ENCODE measurements around the gene PTOV1.

The PTOV1 gene

GRCh38 chr19:49861107-49861506, 10.1 kb downstream of the PTOV1 start:
- no peak for DNase-seq

GRCh38 chr19:49861541-49862378, 10.8 kb downstream of the PTOV1 start:
- no peak for DNase-seq

DNA sequence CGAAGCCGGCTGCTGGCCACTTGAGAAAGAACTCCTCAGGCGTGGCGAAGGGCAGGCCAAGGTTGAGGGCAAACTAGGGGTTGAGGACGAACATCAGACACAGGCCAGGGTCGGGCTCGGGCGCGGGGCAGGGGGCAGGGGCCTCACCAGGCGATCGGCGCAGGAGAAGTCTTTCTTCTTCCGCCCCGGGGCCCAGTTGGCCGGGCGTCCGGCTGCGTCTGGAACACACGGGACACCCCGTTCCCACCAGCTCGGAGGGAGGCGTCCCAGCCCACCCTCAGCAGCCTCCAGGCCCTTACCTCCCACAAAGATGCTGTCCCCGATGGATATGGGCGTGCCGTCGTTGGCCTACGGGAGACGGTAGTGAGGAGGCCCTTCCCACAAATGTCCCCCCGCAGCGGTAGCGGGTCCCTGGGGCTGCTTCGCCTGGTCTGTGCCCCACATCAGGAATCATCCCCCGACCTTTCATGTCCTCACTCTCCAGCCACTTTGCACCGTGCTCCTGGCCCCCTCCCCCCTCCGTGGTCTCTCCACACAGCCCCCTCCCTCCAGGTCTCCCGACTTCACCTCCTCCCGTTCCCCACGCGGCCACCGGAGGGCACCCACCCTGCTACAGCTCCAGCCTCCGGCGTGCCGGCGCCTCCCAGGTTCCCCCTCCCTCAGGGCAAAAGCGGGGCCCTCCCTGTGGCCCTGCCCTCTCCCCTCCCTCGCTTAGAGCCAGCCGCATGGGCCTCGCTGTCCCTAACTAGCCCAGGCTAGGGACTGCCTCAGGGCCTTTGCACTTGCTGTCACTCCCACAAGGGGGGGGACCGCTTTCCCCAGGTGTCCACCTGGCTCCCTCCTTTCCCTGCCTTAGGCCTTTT, 11.7 kb downstream of the PTOV1 start:
- no peak for DNase-seq

GRCh38 chr19:49863254-49863934, 12.4 kb downstream of the PTOV1 start:
- DNase-seq, result no peak

GRCh38 chr19:49863935-49864320, 13.0 kb downstream of the PTOV1 start:
- DNase-seq, result no peak

- DNase-seq, result no peak
Measured at GRCh38 chr19:49864890-49865289, 13.9 kb downstream of the PTOV1 start.

GRCh38 chr19:49866933-49867782, 16.2 kb downstream of the PTOV1 start, which contains the start of gene PNKP:
TSS of gene PNKP (minus strand) at chr19:49867576. CDS start at chr19:49867204, 372 bp downstream.
- DNase-seq, result peak; percentile 88

GRCh38 chr19:49869009-49869483, 18.1 kb downstream of the PTOV1 start:
- DNase-seq, result no peak

DNA sequence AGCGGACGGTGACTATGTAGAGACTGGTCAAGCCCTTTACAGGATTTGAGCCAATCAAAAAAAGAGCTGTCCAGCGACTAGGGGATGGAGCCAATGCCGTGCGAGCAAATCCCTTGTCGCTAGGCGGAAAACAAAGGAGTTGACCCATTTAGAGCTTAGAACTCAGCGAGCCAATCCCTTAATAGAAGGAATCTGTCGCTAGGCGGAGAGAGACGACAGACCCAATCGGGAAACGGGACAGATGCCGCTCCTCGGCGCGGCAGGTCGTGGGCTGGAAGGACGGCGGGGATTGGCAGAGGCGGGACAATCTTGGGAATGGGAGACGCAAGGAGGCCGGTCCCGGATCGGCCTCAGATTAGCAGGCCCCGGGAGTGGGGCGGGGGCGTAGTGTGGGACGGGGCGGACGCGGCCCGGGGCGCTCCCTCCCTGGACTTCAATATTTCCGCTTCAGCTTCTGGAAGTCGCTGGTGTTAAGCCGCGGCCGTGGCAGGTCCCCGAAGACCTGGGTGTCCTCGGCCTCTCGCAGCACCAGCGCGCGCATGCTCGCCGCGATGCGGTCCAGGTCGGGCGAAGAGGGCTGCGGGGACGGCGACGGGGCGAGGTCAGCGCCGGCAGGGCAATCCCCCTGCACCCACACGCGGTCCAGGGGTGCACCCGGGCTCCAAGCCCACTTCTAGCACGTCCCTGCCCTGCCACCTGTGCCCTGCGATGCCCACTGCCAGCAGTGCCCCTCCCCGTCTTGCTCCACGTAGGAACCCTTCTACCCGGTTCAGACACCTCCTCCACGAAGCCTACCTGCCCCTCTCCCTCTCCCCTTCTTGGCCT, 18.7 kb downstream of the PTOV1 start:
- DNase-seq, result peak; percentile 98

DNA sequence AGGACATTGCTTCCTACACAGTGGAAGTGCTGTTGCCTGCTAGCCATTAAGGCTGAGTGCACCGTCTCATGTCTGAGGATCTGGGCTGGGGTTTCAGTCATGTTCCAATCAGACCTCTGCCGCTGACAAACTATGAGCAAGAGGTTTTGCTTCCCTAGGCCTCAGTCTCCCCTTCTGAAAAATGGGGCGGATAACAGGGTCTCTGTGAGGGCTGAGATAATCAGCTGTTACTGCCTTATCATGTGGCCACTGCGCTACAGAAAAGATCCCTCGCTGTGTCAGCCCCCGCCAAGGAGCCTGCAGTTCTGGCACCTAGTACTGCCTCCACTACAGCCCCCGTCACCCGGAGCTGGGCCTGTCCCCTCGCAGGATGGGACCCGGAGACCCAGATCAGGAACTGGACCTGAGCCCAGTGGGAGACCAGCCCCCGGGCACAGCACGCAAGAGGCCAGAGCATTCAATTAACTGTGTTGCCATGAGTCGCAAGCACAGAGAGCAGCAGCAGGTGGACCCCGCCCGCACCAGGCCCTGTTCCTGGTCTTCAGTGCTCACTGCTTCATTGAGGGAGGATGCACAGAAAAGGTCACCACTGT, 19.4 kb downstream of the PTOV1 start:
- DNase-seq, result no peak

- no peak for DNase-seq
Measured at GRCh38 chr19:49871349-49871985, 20.5 kb downstream of the PTOV1 start.

DNA sequence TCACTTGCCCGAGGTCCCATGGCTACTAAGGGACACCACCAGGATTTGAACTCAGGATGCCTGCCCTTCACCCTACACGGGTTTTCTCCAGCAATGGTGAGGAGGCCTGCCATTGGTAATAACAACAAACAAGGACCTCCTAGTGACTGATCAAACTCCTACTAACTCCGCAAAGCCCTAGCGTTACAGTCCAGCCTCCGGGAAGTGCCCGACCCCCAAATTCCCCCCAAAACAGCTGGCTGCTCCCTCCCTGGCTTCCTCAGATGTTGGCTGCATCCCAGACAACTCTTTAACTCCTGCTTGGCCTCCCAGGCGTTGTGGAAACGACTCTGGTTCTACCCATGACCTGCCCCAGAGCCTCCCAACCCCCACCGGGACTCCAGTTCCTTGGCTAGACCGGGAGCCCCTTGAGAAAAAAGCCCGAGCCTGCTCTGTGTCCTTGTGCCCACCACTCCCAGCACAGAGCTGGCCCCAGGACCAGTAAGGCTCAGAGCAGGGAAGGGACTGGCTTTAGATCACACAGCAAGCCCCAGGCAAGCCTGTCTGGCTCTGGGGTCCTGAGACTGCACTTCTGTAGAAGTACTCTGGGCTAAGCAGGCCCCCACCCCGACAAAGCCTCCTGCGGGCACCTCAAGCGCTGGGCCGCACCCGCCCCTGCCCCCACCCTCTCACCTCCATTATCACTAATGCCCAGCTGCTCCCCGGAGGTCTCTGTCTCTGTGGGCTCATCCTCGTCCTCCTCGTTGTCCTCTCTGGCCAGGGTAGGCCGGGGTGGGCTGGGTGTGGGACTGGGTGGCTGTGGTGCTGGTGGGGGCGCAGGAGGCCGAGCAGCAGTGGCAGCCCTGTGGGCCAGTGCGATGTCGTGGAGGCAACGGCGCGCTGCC, 21.5 kb downstream of the PTOV1 start:
- no peak for DNase-seq

DNA sequence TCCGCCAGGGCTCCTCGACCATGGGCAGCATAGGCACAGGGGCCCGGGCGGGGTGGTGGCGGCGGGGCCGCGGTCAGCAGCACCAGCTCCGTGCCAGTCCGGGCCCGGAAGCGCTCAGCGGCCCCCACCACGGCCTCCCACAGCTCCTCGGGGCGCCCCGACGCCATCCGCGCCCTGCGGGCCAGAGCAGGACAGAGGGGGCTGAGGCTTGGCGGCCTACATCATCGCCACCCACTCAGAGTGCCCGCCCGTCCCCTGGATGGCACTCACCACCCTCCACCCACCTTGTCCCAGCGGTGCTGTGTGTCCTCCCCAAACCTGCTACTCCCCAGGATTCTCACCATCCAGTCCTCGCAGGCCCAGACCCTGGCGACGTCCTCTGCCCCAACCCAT, 22.2 kb downstream of the PTOV1 start:
- DNase-seq, result no peak

GRCh38 chr19:49873834-49874233, 22.9 kb downstream of the PTOV1 start:
- DNase-seq, result no peak

- no peak for DNase-seq
Measured at GRCh38 chr19:49874503-49875157, 23.7 kb downstream of the PTOV1 start.

GRCh38 chr19:49875177-49875576, 24.2 kb downstream of the PTOV1 start:
- no peak for DNase-seq

DNA sequence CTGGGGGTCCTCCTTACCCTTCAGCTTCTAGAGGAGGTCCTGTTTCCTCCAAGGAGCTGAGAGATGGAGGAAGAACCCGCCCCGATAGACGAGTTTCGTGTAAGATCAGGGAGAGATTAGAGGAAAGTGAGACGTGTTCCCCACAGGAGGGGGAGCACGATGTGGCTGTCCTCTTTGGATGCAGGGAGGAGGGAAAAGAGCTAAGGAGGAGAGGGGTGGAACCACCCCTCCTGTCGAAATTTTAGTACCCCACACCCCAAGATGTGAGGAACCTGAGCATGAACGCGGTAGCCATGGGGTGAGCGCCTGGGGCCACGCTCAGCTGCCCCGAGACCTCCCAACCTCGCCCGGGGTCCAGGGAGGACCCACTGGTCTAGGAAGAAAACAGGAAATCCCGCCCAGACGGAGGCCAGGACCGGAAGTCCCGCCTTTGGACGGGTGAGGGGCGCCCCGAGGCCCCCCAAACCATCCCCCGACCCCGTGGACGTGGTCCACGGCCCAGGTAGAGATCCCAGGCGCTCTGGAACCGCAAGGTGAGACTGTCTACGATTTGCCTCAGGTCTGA, 25.0 kb downstream of the PTOV1 start:
- DNase-seq, result peak; percentile 60

- peak; percentile 99 for DNase-seq
Measured at GRCh38 chr19:49876422-49877019, 25.6 kb downstream of the PTOV1 start.
